ENCODE results near the gene SAA2.
"Not testable (repeated sequence)": the region's sequence is repeated elsewhere in the genome, so short reads cannot be mapped to it uniquely, and the experiment has no call there.

Gene SAA2

DNA sequence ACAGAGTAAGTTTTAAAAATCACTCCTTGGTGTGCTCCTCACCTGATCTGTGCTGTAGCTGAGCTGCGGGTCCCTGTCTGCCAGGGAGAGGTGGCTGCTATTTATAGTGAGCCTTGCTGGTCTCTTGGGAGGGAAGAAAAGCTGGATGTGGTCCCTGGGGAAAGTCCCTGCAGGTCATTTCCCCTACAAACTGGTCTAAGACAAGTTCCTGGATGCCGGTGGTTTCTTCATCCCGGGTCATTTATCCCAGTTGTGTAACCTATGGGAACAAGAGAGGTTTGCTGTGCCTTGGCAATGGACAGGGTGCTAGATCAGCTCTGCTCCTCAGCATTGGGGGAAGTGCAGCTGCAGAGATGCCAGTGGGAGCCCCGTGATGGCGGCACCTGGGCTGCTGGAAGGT lies at the start of gene SAA2:
Gene SAA2 (minus strand): TSS at position 108 of the 400 bp plus-strand sequence. CDS start 657 bp downstream, outside the sequence.
- in situ Hi-C loops (cut with HindIII; ENCODE audit: low sequenced_read_pairs), result no loop called here

DNA sequence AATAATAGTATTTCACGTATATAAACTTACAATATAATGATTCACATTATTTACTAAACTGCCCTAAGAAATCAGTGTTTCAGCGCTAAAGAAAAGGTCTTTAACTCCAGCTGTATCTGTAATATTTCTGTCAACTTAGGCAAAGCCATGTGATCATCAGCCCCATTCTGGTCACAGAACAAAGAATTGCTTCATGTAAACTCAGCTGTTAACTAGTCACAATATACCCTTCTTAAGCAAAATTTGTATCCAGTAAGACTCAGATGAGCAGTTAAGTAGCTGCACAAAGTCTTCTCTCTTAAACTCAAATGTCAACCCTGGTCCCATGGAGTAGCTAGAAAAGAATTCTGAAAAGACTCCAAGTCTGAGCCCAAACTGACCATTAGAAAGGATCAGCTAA lies 46.8 kb upstream of the SAA2 start:
- in situ Hi-C loops (cut with HindIII; ENCODE audit: low sequenced_read_pairs), result no loop called here

GRCh38 chr11:18294862-18295261 lies 46.4 kb upstream of the SAA2 start:
- in situ Hi-C loops (cut with HindIII; ENCODE audit: low sequenced_read_pairs), result no loop called here

DNA sequence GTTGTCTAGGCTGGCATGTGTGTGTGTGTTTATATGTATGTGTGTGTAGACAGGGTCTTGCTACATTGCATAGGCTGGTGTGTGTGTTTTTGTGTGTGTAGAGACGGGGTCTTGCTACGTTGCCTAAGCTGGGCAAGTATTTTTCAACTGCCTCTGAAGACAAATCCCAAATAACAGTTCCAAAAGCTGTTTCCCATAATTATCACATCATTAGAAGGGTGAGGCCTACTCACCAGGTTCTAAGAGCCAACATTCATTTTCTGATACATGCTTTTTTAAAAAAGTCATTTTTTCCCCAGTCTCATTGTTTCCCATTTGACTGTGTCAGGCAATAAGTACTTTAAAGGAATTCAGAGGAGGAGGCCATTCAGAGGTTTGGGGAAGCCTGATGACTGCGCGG lies 40.4 kb upstream of the SAA2 start:
- in situ Hi-C loops (cut with HindIII; ENCODE audit: low sequenced_read_pairs), result no loop called here

DNA sequence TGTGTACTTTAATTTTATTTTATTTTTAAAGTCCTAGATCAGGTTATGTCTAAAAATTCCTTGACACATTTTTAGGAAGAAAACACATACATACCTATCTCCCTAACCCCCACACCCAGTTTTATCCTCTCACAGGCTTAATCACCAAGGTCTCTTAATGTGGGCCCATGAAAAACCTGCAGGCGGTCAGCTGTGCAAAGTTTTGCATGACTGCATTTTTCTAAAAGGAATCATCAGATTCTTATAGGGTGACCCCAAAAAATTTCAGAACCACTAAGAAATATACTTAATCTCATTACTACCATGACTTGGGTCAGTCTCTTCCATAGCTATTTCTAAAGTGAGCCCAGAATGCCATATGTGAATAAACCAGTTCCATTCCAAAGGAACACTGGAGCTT lies 37.4 kb upstream of the SAA2 start:
- in situ Hi-C loops (cut with HindIII; ENCODE audit: low sequenced_read_pairs), result no loop called here

GRCh38 chr11:18282626-18283025 lies 34.2 kb upstream of the SAA2 start:
- in situ Hi-C loops (cut with HindIII; ENCODE audit: low sequenced_read_pairs), result no loop called here

DNA sequence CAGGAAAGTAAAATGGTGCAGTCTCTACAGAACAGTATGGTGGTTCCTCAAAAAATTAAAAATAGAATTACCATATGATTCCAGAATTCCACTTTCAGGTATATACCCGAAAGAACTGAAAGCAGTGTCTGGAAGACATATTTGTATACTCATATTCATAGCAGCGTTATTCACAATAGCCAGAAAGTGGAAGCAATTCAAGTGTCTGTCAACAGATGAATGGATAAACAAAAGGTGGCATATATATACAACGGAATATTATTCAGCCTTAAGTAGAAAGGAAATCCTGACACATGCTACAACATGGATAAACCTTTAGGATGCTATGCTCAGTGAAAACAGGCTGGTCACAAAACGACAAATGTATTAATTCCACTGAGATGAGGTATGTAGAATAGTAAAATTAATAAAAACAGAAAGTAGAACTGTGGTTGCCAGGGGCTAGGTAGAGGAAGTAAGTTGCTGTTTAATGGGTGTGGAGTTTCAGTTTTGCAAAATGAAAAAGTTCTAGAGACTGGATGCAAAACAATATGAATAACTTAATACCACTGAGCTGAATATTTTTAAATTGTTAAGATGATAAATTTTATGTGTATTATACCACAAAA lies 32.1 kb upstream of the SAA2 start:
- in situ Hi-C loops (cut with HindIII; ENCODE audit: low sequenced_read_pairs), result no loop called here

DNA sequence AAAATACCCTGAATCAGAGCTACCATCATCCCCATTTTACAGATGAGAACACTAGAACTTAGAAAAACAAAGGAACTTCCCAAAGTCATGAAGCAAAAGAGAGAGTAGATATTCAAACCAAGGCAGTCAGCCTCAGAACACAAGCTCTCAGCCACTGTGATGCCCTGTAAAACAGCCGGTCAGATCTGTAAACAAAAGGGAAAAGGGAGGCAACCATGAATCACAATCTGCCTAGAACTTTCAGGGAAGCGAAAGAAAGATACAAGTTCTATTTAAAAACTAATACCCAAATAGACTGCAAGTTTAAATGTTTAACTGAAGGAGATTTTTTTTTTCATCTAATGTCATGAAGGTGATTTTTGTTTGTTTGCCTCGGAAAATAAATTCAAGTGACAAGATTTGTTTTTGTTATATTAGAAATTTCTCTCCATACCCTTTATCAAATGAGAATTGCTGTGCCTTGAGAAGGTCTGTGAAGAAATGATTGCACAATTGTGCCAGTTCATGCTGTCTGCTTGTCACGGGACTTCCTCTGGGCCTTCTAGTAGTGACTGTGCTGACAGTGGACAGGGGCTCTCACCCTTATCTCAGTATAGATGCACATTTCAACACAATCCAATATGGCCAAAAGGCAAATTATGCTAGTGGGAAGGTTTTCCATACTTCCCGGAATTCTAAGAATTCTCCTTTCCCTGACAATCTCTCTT lies 29.2 kb upstream of the SAA2 start:
- in situ Hi-C loops (cut with HindIII; ENCODE audit: low sequenced_read_pairs), result no loop called here

DNA sequence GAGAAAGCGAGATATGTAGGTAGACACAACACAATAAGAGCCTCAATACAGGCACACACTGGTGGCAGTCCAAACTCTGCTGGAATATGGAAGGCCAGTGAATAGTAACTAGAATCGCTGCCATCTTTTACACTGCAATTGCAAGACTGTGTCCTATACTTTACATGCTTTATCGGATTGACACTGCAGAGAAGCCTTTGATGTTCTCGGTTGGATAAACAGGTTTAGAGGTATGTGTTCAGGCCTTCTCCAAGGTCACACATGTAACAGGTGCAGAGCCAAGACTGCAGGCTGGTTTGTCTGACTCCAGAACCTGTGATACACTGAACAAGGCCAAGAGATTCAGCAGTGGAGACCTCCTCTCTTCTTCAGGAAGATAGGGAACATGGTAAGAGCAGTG lies 22.7 kb upstream of the SAA2 start:
- in situ Hi-C loops (cut with HindIII; ENCODE audit: low sequenced_read_pairs), result no loop called here

DNA sequence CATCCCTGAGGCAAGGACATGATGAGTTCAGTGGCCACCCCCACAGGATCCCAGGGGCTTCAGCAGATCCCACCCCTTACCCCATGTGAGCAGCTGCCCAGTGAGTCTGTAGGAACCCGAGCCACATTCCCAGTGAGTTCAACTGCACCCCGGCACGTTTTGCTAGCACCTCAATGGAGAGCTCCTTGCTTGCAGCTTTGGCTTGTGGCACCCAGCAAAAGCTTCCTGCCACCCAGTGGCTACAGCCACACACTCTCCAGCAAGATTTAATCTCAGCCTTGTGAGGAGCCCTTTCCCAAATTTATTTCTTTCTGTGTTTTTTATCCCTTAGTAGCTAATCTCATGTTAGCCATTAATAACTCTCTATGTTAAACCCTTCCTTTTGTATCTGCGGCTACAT lies 21.6 kb upstream of the SAA2 start:
- in situ Hi-C loops (cut with HindIII; ENCODE audit: low sequenced_read_pairs), result no loop called here

DNA sequence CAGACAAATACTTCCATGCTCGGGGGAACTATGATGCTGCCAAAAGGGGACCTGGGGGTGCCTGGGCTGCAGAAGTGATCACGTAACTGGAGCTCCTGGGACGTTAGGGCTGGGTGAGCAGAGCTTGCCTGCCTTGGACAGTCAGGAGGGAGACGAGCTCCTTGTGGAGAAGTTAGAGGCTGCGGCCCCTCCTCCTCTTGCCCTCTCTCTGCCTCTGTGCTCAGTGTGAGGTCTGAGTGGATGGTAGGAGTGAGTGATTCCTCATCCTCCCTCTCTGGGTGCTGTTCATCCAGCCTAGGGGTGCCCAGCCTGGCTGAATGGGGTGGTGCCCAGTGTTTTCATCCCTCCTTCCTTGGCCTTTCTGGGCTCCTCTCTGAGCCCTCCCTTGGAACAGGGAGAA lies 20.8 kb upstream of the SAA2 start:
- in situ Hi-C loops (cut with HindIII; ENCODE audit: low sequenced_read_pairs), result not testable (repeated sequence)

- in situ Hi-C loops (cut with HindIII; ENCODE audit: low sequenced_read_pairs), result not testable (repeated sequence)
These were observed 19.1 kb upstream of the SAA2 start for GRCh38 chr11:18267335-18268133.

GRCh38 chr11:18265949-18266348 lies 17.5 kb upstream of the SAA2 start, which contains the start of gene SAA1:
SAA1 (plus strand) TSS chr11:18266264; CDS start chr11:18266888, 624 bp downstream.
- in situ Hi-C loops (cut with HindIII; ENCODE audit: low sequenced_read_pairs), result no loop called here

GRCh38 chr11:18264677-18265555 lies 16.4 kb upstream of the SAA2 start:
- in situ Hi-C loops (cut with HindIII; ENCODE audit: low sequenced_read_pairs), result no loop called here

DNA sequence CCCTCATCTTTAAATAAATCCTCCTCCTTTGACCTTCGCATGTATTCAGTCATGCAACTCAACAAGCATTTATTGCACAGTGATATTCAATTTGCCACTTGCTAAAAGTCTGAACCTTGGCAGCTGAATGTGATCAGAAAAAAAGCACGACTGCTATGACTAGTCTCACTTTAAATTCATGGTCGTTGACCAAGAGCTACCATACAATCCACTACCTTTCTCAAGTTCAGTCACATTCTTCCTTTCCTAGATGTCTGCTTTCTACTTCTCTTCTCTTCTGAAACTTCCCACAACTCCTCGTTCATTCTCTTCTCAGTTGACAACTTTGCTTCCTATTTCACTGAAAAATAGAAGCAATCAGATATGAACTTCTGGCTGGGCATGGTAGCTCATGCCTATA lies 15.6 kb upstream of the SAA2 start:
- in situ Hi-C loops (cut with HindIII; ENCODE audit: low sequenced_read_pairs), result no loop called here

DNA sequence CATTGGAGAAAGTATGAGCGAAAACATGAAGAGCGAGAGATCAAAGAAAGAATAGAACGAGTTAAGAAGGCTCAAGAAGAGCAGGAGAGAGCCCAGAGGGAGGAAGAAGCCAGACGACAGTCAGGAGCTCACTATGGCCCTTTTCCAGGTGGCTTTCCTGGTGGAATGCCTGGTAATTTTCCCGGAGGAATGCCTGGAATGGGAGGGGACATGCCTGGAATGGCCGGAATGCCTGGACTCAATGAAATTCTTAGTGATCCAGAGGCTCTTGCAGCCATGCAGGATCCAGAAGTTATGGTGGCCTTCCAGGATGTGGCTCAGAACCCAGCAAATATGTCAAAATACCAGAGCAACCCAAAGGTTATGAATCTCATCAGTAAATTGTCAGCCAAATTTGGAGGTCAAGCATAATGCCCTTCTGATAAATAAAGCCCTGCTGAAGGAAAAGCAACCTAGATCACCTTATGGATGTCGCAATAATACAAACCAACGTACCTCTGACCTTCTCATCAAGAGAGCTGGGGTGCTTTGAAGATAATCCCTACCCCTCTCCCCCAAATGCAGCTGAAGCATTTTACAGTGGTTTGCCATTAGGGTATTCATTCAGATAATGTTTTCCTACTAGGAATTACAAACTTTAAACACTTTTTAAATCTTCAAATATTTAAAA lies 14.3 kb upstream of the SAA2 start:
- in situ Hi-C loops (cut with HindIII; ENCODE audit: low sequenced_read_pairs), result not testable (repeated sequence)

DNA sequence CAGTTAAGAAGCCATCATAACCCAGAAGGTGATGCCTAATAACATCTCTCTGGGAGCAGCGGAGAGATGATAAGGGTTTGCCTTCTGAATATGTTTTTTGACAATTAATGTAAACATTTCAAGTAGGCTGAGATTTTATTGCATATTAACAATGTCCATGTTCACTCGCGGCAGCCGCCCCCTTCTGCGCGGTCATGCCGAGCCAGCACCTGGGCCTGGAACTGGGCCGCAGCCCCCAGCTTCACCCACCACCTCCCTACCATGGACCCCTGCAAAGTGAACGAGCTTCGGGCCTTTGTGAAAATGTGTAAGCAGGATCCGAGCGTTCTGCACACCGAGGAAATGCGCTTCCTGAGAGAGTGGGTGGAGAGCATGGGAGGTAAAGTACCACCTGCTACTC lies 13.3 kb upstream of the SAA2 start:
- in situ Hi-C loops (cut with HindIII; ENCODE audit: low sequenced_read_pairs), result no loop called here

DNA sequence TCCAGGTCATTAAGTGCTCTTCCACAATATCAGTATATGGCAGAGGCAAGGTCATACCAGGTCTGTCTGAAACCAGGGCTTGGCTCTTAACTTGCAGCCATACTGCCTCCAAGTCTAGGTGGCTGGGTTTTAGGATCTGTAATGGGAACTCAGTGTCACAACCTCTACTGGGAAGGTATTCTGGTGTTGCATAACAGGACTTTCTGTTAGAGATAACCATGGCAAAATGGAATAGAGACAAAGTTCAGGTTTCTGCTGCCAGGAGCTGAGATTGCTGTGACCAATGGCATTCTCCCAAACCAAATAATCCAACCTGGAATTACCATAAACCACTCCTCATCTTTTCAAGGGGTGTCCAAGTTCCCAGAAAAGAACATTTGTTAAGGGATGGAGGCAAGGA lies 10.8 kb upstream of the SAA2 start:
- in situ Hi-C loops (cut with HindIII; ENCODE audit: low sequenced_read_pairs), result no loop called here

GRCh38 chr11:18254781-18255361 lies 6.4 kb upstream of the SAA2 start:
- in situ Hi-C loops (cut with HindIII; ENCODE audit: low sequenced_read_pairs), result no loop called here

DNA sequence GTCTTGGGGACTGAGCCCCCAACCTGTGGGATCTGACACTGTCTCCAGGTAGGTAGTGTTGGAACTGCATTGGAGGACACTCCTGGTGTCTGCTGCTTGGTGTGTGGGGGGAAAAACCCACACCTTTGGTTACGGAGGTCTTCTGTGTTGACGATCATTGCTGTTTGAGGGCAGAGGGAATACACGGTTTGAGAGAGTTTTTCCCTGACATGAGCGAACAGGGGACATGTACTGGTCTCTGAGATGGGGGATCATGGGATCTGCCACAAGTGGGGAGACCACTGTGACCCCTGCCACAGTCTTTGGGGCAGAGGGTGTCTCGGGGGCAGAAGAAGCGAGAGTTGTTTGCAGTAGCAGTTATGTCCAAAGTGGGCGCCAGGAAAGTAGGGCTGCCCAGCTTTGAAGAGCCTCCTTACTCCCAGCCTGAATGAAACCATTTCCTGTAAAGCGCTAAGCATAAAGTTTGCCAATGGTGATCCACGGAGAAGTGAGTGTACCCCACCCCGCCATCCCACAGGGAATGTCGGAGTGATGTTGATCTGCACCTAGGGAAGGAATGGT lies 5.4 kb upstream of the SAA2 start:
- in situ Hi-C loops (cut with HindIII; ENCODE audit: low sequenced_read_pairs), result no loop called here
